Measurements from ENCODE around the gene PRAMEF15. TPM values are rescaled to one million over a fixed set of nuclear protein-coding genes. Genes with fewer than 3 reads are reported as not detected.
"Not testable (repeated sequence)": the region's sequence is repeated elsewhere in the genome, so short reads cannot be mapped to it uniquely, and the experiment has no call there.

Gene PRAMEF15
- not detected for total RNA-seq

GRCh38 chr1:13315281-13315680 is at the start of gene PRAMEF15:
PRAMEF15 (plus strand) TSS chr1:13315581; CDS start chr1:13318408, 2,827 bp downstream.
- not testable (repeated sequence) for DNase-seq

- DNase-seq = not testable (repeated sequence)
Measured at GRCh38 chr1:13277016-13277415, 38.4 kb upstream of the PRAMEF15 start.

DNA sequence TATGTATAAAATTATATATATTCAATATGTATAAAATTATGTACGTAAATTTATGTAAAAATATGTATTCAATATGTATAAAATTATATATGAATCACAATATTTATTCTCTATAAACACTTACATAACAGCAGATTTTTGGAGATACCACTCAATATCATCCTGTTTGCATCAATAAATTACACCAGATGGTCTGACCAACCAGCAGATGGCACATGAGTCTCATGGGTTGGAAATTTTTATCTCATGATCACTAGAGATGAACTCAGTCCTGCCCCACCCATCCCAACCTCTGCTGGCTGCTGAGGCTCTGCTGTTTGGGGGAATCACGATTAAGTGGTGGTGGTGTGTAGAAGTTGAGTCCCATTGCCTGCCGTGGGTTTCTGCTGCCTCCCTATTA is 35.8 kb upstream of the PRAMEF15 start:
- not testable (repeated sequence) for DNase-seq

DNA sequence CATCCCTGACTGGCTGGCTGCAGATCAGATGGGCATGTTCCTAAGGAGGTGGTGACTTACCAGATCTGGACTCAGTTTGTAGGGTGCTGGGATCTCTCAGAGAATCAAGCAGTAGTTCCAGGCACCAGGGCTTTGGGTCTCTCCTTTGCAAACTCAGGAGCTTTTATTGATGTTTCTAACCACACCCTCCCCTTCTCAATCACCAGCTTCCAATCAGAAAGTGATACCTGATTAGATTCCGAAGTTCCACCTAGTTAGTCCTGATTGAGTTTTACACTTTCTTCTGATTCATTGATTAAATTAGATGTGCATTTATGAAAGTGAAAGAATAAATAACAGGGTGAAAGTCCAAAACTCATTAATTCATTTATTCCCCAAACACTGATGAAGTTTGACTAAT is 30.3 kb upstream of the PRAMEF15 start, which contains the start of gene PRAMEF8:
PRAMEF8 (minus strand) TSS at position 101 of the 400 bp plus-strand sequence. CDS start 1,046 bp downstream, outside the sequence.
- not testable (repeated sequence) for DNase-seq

GRCh38 chr1:13289030-13289429 is 26.4 kb upstream of the PRAMEF15 start:
- DNase-seq = not testable (repeated sequence)

DNA sequence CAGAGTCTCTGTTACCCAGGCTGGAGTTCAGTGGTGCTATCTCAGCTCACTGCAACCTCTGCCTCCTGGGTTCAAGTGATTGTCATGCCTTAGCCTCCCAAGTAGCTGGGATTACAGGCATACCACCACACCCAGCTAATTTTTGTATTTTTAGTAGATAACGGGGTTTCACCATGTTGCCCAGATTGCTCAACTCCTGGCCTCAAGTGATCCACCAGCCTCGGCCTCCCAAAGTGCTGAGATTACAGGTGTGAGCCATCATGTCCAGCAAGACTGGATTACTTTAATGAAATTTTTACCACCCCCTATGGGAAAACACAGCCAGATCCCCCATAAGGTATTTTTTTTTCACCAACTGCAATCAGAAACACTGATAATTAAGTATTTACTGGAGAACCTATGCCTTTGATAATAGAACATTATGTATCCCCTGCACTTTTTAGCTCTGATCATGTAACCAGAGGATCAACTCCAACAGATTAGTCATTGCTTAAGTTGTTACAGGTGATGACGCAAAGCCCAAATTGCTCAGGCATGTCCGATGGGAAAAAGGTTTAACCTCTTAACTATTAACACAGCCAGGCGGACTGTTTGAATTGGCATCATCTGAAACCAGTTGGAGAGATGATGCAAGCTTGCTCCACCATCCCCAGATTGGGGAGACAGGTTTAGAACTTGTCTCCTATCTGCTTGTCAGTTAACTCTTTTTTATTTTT is 18.0 kb upstream of the PRAMEF15 start:
- DNase-seq = not testable (repeated sequence)

DNA sequence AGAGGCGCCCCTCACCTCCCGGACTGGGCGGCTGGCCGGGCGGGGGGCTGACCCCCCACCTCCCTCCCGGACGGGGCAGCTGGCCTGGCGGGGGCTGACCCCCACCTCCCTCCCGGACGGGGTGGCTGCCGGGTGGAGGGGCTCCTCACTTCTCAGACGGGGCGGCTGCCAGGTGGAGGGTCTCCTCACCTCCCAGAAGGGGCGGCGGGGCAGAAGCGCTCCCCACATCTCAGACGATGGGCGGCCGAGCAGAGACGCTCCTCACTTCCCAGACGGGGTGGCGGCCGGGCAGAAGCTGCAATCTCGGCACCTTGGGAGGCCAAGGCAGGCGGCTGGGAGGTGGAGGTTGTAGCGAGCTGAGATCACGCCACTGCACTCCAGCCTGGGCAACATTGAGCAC is 16.7 kb upstream of the PRAMEF15 start:
- DNase-seq = not testable (repeated sequence)

DNA sequence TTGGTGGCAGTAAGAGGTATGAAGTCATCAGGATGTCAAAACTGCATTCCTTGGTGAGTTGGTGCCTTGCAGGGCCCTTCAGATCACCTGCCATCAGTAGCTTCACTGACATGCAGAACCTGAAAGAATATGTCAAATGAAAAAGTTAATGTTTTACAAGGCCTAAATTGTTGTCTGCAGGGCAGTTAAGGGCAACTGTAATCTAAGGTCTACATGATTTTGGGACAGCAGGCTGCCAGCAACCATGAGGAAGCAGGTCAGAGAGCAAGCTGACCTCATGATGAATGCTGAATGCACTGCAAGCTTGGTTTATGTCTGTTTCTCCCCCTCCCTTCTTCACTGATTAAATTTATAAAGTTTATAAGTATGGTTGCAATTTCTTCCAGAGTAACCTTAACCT is 13.2 kb upstream of the PRAMEF15 start:
- DNase-seq = not testable (repeated sequence)

GRCh38 chr1:13303239-13303638 is 12.1 kb upstream of the PRAMEF15 start, which contains the start of gene PRAMEF33:
PRAMEF33 (plus strand) TSS chr1:13303539; CDS start chr1:13305955, 2,416 bp downstream.
- DNase-seq = not testable (repeated sequence)

DNA sequence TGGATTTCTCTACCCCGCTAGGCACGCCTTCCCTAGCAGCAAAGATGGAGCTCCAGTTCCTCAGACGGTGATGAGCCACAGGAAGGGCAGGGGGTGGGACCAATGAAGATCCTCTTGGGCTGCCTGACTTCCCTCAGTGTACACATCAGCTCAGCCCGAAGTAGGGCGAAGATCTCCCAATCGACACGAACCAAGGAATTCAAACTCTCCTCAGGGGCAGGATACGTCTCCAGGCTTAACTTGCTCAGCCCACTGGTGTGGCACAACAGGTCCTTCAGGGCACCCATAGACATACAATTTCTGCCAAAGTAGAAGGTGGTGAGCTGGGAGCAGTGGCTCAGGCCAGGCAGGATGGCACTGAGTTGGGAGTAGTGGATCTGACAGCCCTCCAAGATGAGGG is 27.1 kb downstream of the PRAMEF15 start:
- not testable (repeated sequence) for DNase-seq

GRCh38 chr1:13347034-13347433 is 31.7 kb downstream of the PRAMEF15 start, which contains the start of gene PRAMEF14:
PRAMEF14 (minus strand) TSS chr1:13347134; CDS start chr1:13345314, 1,820 bp downstream.
- not testable (repeated sequence) for DNase-seq

DNA sequence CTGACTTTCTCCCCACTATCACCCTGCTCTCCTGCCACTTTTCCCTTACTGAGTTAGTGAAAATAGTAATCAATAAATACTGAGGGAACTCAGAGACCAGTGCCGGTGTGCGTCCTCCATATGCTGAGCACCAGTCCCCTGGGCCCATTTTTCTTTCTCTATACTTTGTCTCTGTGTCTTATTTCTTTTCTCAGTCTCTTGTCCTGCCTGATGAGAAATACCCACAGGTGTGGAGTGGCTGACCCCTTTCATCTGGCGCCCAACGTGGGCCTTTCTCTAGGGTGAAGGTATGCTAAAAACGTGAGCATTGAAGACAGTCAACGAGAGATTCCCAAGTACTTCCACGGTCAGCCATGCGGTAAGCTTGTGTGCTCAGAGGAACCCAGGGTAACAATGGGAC is 38.1 kb downstream of the PRAMEF15 start:
- not testable (repeated sequence) for DNase-seq

DNA sequence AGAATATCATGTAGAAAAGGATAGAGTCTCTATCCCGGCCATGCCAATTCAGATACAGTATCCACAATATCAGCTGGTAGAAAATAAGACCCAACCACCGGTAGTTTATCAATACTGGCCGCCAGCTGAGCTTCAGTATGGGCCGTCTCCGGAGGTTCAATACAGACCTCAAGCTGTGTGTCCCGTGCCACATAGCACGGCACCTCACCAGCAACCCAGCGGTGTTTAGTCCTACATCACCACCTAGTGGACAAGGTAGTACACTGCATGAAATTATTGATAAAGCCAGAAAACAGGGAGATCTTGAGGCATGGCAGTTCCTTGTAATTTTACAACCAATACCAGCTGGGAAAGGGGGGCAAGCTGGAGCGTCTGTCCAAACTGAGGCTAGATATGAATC is 39.1 kb downstream of the PRAMEF15 start:
- DNase-seq = not testable (repeated sequence)

DNA sequence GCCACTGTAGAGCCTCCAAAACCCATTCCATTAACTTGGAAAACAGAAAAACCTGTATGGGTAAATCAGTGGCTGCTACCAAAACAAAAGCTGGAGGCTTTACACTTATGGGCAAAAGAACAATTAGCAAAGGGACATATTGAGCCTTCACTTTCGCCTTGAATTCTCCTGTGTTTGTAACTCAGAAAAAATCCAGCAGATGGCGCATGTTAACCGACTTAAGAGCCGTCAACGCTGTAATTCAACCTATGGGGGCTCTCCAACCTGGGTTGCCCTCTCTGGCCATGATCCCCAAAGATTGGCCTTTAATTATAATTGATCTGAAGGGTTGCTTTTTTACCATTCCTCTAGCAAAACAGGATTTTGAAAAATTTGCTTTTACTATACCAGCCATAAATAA is 41.4 kb downstream of the PRAMEF15 start:
- DNase-seq = peak; percentile 4

DNA sequence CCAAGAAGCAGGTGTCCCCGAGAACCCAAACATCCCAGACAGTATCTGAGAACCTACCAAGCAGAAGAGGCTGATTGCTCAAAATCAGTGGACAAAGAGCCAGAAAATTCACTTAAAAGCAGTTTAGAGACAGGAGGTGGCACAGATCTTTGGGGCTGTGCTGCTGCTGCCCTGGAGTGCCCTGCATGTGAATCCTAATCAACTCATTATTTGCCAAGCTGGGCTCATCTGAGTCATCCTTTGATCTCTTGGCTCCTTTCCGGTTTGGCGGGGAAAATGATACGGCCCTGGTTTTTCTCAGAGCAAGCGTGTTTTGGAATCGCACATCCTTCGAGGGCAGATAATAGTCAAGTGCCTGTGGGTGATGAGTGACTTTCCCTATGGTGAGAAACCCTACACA is 47.0 kb downstream of the PRAMEF15 start:
- not testable (repeated sequence) for DNase-seq

GRCh38 chr1:13364928-13365327 is 49.5 kb downstream of the PRAMEF15 start:
- DNase-seq = not testable (repeated sequence)

- not testable (repeated sequence) for DNase-seq
Measured at GRCh38 chr1:13366536-13366935, 51.2 kb downstream of the PRAMEF15 start.

DNA sequence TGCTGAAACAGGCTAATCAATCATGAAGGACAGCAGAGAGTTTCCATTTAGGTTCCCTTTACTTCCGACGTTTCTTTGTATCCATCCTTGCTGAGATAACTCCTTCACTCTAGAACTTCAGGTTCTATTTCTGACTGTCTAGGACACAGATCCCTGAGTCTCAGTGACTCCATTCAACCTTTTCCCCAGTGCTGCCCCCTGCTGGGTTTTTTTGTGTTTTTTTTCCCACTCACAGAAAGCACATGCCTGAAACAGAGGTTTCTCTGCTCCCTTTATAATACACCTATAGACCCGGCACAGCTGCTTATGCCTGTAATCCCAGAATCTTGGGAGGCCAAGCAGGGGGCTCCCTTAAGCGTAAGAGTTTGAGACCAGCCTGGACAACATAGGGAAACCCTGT is 53.2 kb downstream of the PRAMEF15 start:
- DNase-seq = not testable (repeated sequence)

Small RNA genes within 50 kb of the gene (small RNA-seq; reads per million reads assigned to genes)
- gene RNU6-771P (ENCODE audit: low replicate concordance) = not detected

Other genes starting within 250 kb of the PRAMEF15 start
- not detected for gene PRAMEF25, start 244.8 kb upstream of the PRAMEF15 start, total RNA-seq
- not detected for gene HNRNPCL2, start 198.7 kb upstream of the PRAMEF15 start, total RNA-seq
- gene PRAMEF26, start 159.6 kb upstream of the PRAMEF15 start, total RNA-seq = not detected
- gene HNRNPCL4, start 149.9 kb upstream of the PRAMEF15 start, total RNA-seq = not detected
- gene PRAMEF9, start 143.7 kb upstream of the PRAMEF15 start, total RNA-seq = not detected
- not detected for gene PRAMEF13, start 114.2 kb upstream of the PRAMEF15 start, total RNA-seq
- not detected for gene PRAMEF18, start 89.4 kb upstream of the PRAMEF15 start, total RNA-seq
- gene PRAMEF5, start 61.4 kb upstream of the PRAMEF15 start, total RNA-seq = not detected
- gene PRAMEF8, start 30.4 kb upstream of the PRAMEF15 start, total RNA-seq = not detected
- not detected for gene PRAMEF33, start 12.0 kb upstream of the PRAMEF15 start, total RNA-seq
- not detected for gene PRAMEF14, start 31.6 kb downstream of the PRAMEF15 start, total RNA-seq
- not detected for gene PRAMEF19, start 56.4 kb downstream of the PRAMEF15 start, total RNA-seq
- not detected for gene PRAMEF17, start 74.1 kb downstream of the PRAMEF15 start, total RNA-seq
- not detected for gene PRAMEF20, start 94.9 kb downstream of the PRAMEF15 start, total RNA-seq
- 1.4 TPM for gene LRRC38, start 198.4 kb downstream of the PRAMEF15 start, total RNA-seq

All from skin of body (tissue), 3 donors.